Choroid plexus epithelial cell (primary cell): ENCODE data around the gene MAFG.
A peak's percentile ranks its signal among the peaks of the same experiment; 100 is the strongest.

Experiments used
- DNase-seq: peaks from one replicate; pipeline ENCODE4 v3.0.0-alpha.2; 2010; ENCODE audit warnings: low read depth
- H3K4me3 ChIP-seq: 2 replicates; pipeline ENCODE4 v1.5.1; 2011; ENCODE audit warnings: low read depth, mild to moderate bottlenecking, control low read depth, low read length, moderate library complexity
- TF ChIP-seq, protein P1 (sequence below): conservative IDR thresholded peaks from 2 replicates; pipeline ENCODE4 v1.5.1; 2011; ENCODE audit warnings: low read depth, mild to moderate bottlenecking, control low read depth, inconsistent platforms, low read length, moderate library complexity

The MAFG gene

DNA sequence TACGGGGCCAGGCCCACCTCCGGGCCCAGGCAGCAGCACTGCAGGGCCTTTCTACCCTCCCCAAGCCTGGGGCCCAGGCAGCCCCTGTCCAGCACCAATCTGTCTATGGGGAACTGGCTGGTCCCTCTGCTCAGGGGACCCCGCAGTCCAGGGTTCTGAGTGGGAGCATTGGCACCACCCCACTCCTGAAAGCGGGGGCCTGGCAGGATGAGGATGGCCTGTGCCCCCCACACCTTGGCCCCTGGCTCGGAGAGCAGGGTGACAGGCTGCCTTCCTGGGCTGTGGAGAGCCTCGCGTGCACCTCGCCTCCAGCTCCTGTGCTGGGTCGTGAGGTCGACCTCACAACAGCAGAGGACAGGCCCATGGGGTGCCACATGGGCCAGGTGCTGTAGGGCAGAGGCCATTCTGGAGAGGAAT is 24.1 kb downstream of the MAFG start:
- H3K4me3 ChIP-seq, result no peak overlapping the region
- TF ChIP-seq, protein P1, sequence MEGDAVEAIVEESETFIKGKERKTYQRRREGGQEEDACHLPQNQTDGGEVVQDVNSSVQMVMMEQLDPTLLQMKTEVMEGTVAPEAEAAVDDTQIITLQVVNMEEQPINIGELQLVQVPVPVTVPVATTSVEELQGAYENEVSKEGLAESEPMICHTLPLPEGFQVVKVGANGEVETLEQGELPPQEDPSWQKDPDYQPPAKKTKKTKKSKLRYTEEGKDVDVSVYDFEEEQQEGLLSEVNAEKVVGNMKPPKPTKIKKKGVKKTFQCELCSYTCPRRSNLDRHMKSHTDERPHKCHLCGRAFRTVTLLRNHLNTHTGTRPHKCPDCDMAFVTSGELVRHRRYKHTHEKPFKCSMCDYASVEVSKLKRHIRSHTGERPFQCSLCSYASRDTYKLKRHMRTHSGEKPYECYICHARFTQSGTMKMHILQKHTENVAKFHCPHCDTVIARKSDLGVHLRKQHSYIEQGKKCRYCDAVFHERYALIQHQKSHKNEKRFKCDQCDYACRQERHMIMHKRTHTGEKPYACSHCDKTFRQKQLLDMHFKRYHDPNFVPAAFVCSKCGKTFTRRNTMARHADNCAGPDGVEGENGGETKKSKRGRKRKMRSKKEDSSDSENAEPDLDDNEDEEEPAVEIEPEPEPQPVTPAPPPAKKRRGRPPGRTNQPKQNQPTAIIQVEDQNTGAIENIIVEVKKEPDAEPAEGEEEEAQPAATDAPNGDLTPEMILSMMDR, result no peak
- DNase-seq, result no peak

DNA sequence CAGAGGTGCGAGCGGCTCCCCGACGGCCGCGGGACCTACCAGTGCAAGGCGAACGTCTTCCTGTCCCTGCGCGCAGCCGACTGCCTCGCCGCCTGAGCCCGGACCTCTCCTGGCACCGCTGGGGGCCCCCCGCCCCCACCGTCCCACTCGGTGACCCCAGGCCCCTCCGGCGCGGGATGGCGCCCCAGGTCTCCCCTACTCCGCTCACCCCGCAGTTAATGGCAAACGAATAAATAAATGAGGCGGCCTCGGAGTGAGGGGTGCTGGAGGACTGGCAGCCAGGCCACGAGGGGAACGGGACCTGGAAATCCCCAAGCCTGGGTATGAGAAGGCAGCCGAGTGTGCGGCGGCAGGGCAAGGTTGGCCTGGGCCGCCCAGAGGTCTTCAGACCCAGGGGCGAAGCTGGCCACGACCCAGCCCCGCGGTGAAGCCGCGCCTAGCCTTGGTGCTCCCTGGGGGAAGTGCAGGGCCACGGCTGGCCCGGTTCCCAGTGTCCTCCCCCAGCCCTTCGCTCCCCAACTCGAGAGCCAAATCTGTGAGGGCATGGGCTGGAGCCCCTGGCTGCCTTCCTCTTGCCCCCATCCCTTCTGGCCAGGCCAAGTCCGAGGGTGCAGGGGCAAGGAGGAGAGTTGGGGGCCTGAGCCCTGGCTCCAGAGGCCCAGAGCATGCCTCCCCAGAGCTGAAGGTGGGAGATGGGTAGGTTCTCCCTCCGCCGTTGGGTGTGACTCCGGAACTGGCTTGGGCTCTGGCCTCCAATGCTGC is 24.7 kb downstream of the MAFG start:
- H3K4me3 ChIP-seq, result peak overlapping the region; percentile 22
- TF ChIP-seq, protein P1, result no peak
- no peak for DNase-seq

DNA sequence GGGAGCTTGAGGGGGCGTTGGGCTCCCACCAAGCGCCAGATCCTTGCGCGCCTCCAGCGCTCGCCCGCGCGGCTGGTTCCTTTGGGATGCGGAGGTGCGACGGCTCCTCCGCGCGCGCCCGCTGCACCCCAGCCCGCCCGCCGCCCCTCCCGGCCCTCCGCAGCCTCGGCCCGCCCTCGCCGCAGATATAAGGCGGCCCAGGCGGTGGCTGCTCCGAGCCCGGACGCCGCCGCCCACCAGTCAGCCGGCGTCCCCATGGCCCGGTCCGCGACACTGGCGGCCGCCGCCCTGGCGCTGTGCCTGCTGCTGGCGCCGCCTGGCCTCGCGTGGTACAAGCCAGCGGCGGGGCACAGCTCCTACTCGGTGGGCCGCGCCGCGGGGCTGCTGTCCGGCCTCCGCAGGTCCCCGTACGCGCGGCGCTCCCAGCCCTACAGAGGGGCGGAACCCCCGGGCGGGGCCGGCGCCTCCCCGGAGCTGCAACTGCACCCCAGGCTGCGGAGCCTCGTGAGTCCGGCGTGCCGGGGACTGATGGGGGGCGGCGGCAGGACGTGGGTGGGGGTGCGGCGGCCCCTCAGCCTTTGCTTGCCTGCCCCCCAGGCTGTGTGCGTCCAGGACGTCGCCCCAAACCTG is 25.4 kb downstream of the MAFG start, which contains the start of gene NPB:
TSS of gene NPB (plus strand) at position 216 of the 630 bp plus-strand sequence. CDS start at position 256, 40 bp downstream.
- TF ChIP-seq, protein P1, result no peak
- no peak for DNase-seq
- H3K4me3 ChIP-seq, result peak within 1 kb of the TSS; percentile 22

DNA sequence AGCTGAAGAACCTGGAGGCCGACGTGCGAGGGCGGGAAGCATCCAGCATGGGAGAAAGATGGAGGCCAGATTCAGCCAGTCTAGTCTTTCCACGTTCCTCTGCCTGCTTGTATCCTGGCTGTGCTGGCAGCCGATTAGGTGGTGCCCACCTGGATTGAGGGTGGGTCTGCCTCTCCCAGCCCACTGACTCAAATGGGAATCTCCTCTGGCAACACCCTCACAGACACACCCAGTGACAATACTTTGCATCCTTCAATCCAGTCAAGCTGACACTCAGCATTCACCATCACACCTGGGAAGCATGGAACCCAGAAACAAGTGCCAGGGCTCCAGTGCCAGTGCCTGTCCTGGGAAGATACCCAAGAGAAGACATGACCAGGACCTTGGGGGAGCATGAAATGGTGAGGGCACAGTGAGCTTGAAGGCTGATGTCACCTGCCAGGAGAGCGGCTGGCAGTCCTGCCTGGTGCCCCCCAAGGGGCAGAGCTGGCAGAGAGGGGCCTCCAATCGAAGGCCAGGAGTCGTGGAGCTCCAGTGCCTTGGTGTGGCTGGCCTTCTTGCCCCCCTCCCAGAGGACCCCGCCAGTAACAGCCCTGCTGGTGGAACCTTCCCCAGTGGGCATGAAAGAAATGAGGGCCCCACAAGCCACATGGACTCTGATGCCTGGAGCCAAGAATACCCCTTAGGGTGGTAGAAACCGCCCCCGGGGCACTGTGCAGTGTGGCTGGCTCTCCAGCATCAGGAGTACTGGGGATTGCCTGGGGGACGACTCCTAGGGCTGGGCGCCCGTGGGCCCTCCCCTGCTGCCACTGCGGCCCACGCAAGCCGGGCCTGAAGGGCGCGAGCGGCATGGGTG is 26.1 kb downstream of the MAFG start:
- DNase-seq, result no peak
- H3K4me3 ChIP-seq, result peak overlapping the region; percentile 22
- TF ChIP-seq, protein P1, result no peak

DNA sequence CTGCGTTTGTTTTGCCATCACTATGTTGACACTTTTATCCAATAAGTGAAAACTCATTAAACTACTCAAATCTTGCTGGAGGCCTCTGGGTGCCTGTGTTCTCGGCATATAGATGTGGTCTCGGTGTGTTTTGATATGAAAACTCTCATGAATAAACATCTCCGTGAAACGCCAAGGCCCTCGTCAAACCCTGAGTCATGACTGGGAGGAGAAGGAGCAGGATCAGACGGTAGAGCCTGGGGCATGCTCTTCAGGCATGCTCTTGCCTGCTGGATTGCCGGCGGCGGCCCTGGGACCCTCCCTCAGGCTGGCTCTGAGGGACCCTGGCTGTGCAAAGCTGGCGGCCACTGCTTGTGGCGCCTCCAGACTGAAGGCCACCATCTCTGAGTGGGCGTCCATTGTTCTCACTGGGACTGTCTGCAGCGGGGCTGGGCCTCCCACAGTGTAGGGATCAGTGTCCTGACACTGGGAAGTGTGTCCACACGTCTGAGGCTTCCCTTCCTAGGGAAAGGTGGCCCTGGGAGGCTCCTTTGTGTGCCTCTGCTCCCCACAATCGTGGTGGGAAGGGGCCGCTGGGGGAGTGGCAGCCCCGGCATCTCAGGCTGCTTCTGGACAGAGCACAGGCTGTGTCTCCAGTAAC is 27.2 kb downstream of the MAFG start:
- TF ChIP-seq, protein P1, result no peak
- no peak overlapping the region for H3K4me3 ChIP-seq
- DNase-seq, result no peak

DNA sequence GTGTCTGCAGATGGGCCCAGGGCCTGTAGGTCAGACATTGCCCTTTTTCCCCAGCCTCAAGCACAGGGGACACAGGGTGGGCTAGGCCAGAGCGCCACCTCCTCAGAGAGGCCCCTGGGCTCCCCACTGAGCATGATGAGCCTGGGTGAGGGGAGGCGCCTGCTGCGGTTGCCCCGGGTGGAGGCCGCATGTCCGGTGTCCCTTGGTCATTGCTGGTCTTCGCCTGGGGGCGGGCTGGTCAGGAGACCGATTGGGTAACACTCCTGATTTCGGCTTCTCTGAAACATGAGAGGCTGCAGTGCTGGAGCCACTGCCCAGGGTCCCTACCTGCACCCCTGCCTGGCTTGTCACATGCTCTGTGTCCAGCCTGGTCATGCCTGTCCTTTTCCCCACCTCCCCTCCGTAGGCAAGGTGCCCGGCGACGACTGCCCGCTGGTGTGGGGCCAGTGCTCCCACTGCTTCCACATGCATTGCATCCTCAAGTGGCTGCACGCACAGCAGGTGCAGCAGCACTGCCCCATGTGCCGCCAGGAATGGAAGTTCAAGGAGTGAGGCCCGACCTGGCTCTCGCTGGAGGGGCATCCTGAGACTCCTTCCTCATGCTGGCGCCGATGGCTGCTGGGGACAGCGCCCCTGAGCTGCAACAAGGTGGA is 27.9 kb downstream of the MAFG start:
- no peak overlapping the region for H3K4me3 ChIP-seq

More for the DNA sequence above, 27.9 kb downstream of the MAFG start:
- TF ChIP-seq, protein P1, result no peak
- no peak for DNase-seq
